PFSK-1 (cell line): ENCODE measurements around the gene DPEP1.

ENCODE experiments used
- POLR2AphosphoS5 ChIP-seq: IDR thresholded peaks from 2 replicates; pipeline ENCODE4 v1.6.1; 2012; ENCODE audit warnings: low read depth, mild to moderate bottlenecking, control low read depth, low read length, moderate library complexity
- SIN3A ChIP-seq: IDR thresholded peaks from 2 replicates; pipeline ENCODE4 v1.6.1; 2012; ENCODE audit warnings: mild to moderate bottlenecking, low read length, moderate library complexity, borderline replicate concordance; ENCODE audit not compliant: insufficient read depth
- TAF1 ChIP-seq: IDR thresholded peaks from 2 replicates; pipeline ENCODE4 v1.6.1; 2012; ENCODE audit warnings: low read length, control low read depth, borderline replicate concordance; ENCODE audit not compliant: insufficient read depth
- TF ChIP-seq, protein P1 (sequence below), 2 experiments: IDR thresholded peaks; 2 replicates each; pipeline versions ENCODE4 v1.6.1 to v1.8.0; 2011 to 2012; ENCODE audit warnings: low read depth in 2 of 2, low read length in 2 of 2, control low read depth in 1 of 2, inconsistent platforms in 1 of 2, mild to moderate bottlenecking in 1 of 2, moderate library complexity in 1 of 2; ENCODE audit not compliant: insufficient read depth in 1 of 2

DNA sequence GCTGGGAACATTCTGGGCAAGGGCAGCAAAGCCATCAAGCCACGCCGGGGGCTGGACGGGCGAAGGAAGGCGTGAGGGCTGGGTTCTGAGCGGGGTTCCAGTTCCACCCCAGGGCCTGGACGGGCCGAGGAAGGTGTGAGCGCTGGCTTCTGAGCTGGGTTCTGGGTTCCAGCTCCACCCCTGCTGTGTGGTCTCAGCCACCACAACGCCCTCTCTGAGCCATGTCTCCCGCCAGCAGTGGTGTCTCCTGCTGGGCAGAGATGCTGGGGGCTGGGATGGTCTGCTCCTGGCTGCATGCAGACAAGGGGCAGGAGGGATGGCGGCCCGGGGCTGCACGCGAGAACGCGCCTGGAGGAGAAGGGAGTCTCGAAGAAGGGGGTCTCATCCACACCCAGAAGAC lies 41.8 kb upstream of the DPEP1 start:
- no peak for TF ChIP-seq POLR2AphosphoS5
- no peak for TF ChIP-seq TAF1
- TF ChIP-seq, protein P1, sequence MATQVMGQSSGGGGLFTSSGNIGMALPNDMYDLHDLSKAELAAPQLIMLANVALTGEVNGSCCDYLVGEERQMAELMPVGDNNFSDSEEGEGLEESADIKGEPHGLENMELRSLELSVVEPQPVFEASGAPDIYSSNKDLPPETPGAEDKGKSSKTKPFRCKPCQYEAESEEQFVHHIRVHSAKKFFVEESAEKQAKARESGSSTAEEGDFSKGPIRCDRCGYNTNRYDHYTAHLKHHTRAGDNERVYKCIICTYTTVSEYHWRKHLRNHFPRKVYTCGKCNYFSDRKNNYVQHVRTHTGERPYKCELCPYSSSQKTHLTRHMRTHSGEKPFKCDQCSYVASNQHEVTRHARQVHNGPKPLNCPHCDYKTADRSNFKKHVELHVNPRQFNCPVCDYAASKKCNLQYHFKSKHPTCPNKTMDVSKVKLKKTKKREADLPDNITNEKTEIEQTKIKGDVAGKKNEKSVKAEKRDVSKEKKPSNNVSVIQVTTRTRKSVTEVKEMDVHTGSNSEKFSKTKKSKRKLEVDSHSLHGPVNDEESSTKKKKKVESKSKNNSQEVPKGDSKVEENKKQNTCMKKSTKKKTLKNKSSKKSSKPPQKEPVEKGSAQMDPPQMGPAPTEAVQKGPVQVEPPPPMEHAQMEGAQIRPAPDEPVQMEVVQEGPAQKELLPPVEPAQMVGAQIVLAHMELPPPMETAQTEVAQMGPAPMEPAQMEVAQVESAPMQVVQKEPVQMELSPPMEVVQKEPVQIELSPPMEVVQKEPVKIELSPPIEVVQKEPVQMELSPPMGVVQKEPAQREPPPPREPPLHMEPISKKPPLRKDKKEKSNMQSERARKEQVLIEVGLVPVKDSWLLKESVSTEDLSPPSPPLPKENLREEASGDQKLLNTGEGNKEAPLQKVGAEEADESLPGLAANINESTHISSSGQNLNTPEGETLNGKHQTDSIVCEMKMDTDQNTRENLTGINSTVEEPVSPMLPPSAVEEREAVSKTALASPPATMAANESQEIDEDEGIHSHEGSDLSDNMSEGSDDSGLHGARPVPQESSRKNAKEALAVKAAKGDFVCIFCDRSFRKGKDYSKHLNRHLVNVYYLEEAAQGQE (IDR thresholded peaks at IDR 0.05; ENCODE audit: insufficient read depth in 1 of 2, low read depth in 2 of 2, low read length in 2 of 2), result no peak
- TF ChIP-seq SIN3A, result no peak
